Measurements from ENCODE around the gene ATF7. TPM values are rescaled to one million over a fixed set of nuclear protein-coding genes. Genes with fewer than 3 reads are reported as not detected.

ATF7 gene
- polyA plus RNA-seq, 1 experiment = 27.1 TPM

DNA sequence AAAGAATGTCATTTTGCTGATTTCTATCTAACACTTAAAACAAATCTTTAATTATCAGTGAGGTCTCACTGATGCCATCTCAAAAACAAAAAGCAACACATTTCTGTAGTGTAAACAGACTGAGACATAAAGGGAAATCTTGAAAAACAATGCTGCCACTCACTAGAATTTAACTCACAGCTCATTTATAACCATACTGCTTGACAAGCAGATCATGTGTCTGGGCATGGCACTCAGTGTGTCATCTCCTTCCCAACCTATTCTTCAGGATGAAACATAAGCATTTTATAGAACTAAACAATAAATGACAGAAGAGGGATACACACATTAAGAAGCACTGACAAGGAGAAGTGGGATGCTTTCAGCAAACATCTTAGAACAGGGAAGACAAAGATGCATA is 22.4 kb downstream of the ATF7 start:
- ChIA-PET CTCF (interaction anchor here (1.0 kb wide), 1 partner anchor 10 kb away, joined by 3 read pairs; no protein-coding TSS in a partner anchor), POLR2A (no interaction called here)
- TF ChIP-seq, protein P1, sequence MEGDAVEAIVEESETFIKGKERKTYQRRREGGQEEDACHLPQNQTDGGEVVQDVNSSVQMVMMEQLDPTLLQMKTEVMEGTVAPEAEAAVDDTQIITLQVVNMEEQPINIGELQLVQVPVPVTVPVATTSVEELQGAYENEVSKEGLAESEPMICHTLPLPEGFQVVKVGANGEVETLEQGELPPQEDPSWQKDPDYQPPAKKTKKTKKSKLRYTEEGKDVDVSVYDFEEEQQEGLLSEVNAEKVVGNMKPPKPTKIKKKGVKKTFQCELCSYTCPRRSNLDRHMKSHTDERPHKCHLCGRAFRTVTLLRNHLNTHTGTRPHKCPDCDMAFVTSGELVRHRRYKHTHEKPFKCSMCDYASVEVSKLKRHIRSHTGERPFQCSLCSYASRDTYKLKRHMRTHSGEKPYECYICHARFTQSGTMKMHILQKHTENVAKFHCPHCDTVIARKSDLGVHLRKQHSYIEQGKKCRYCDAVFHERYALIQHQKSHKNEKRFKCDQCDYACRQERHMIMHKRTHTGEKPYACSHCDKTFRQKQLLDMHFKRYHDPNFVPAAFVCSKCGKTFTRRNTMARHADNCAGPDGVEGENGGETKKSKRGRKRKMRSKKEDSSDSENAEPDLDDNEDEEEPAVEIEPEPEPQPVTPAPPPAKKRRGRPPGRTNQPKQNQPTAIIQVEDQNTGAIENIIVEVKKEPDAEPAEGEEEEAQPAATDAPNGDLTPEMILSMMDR (IDR thresholded peaks at IDR 0.05; ENCODE audit: low read depth, low read length) = no peak
- H3K27ac ChIP-seq (ENCODE audit: low read depth, low read length) = no peak overlapping the region
- no peaks in the 10 kb centered on the region for H3K27me3 ChIP-seq (ENCODE audit: control insufficient read depth, insufficient read depth, low read length)
- DNase-seq (ENCODE audit: low read depth, low spot score) = no peak
- no peaks in the 10 kb centered on the region for H3K9me3 ChIP-seq (ENCODE audit: control insufficient read depth, insufficient read depth, low read length)
- no peak overlapping the region for H3K4me3 ChIP-seq (ENCODE audit: low read depth, low read length)

DNA sequence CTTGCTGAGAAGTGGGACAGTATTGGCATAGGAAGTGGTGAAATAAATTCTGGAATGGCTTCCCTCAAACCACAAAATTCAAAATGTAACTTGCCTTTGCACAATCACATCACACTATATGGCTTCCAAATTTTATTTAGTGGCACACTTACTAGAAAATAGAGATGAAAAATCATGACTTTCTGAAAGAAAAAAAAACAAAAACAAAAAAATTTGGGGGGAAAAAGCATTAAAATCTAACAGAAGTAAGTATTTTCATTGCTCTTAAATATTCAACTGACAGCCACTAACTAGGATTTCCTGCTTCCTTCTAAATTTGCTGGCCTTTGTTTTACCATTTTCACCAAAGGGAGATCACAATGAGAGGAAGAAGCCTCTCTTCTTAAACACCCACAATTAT is 23.0 kb downstream of the ATF7 start:
- Histone ChIP-seq H3K4me3 (ENCODE audit: low read depth, low read length) (no peak overlapping the region), H3K9me3 (ENCODE audit: control insufficient read depth, insufficient read depth, low read length) (no peaks in the 10 kb centered on the region), H3K27ac (ENCODE audit: low read depth, low read length) (no peak overlapping the region), H3K27me3 (ENCODE audit: control insufficient read depth, insufficient read depth, low read length) (no peaks in the 10 kb centered on the region)
- POLR2A ChIA-PET = no interaction called here
- CTCF ChIA-PET = interaction anchor here (1.0 kb wide), 1 partner anchor 10 kb away, joined by 3 read pairs; no protein-coding TSS in a partner anchor
- DNase-seq (ENCODE audit: low read depth, low spot score) = no peak
- TF ChIP-seq, protein P1 (IDR thresholded peaks at IDR 0.05; ENCODE audit: low read depth, low read length) = no peak

DNA sequence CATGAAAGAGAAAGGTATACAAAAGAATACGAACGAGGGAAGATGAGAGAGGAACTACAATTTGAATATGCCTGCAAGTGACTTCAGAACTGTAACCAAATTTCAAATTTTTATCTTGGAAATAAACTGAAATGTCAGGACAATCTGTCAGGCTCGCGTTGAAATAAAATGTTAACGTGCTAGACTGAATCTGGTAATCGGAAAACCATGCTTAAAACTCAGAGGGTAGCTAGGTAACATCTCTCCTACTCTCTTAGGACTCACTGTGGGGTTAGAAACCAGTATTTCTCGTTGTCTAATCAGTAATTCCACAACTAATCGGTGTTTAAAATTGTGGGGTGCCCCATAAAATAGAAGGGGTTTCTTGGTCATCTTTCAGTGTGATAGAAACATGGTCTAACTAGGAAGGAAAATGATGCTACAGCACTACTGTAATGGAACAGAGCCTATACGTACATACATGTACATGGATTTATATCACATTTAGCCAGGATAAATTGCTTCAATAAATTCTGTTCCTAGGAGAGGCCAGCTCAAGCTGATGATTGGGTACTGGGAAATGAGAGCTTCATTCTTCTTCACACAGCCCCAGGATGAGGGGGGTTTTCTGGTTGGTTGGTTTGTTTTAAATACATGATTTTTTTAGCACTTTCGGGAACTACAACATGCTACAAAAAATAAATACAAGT is 23.9 kb downstream of the ATF7 start:
- DNase-seq (ENCODE audit: low read depth, low spot score) = no peak
- Histone ChIP-seq H3K4me3 (ENCODE audit: low read depth, low read length) (no peak overlapping the region), H3K27ac (ENCODE audit: low read depth, low read length) (no peak overlapping the region), H3K9me3 (ENCODE audit: control insufficient read depth, insufficient read depth, low read length) (no peaks in the 10 kb centered on the region), H3K27me3 (ENCODE audit: control insufficient read depth, insufficient read depth, low read length) (no peaks in the 10 kb centered on the region)
- ChIA-PET POLR2A (no interaction called here), CTCF (interaction anchor here (0.6 to 1.1 kb wide), 2 partner anchors 11 to 74 kb away, joined by 3 to 6 read pairs; partner anchors contain the start of gene ATP5MC2)
- TF ChIP-seq, protein P1 (IDR thresholded peaks at IDR 0.05; ENCODE audit: low read depth, low read length) = no peak

DNA sequence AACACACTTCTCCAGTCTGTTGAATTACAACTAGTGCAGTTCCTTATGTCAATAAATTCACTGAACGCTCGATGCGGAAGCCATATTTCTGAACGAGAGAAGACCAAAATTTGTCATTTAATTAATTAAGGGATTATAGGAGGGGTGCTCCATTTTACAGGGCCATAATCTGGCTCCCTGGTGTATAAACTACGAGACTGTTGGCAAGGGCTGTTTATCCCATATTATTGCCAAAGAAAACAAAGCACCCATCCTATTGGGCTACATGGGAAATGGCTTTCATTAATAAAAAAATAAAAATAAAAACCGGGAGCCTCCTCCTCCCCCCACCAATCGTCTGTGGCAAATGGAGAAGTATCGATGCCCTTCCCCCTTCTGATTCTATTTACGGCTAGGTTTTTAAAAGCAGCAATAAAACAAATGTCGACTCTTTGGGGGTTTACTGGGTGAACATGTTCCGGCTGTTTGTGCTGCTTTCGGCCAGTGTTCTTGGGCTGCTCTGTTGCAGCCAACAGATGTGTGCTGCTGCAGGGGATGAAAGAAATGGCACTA is 24.8 kb downstream of the ATF7 start:
- no peaks in the 10 kb centered on the region for H3K27me3 ChIP-seq (ENCODE audit: control insufficient read depth, insufficient read depth, low read length)
- no peak for DNase-seq (ENCODE audit: low read depth, low spot score)
- H3K27ac ChIP-seq (ENCODE audit: low read depth, low read length) = no peak overlapping the region
- TF ChIP-seq, protein P1 (IDR thresholded peaks at IDR 0.05; ENCODE audit: low read depth, low read length) = no peak
- H3K9me3 ChIP-seq (ENCODE audit: control insufficient read depth, insufficient read depth, low read length) = no peaks in the 10 kb centered on the region
- POLR2A ChIA-PET = no interaction called here
- CTCF ChIA-PET = interaction anchor here (0.6 to 1.1 kb wide), 2 partner anchors 12 to 75 kb away, joined by 3 to 6 read pairs; partner anchors contain the start of gene ATP5MC2
- no peak overlapping the region for H3K4me3 ChIP-seq (ENCODE audit: low read depth, low read length)
